Cardiac fibroblast (primary cell): ENCODE data around the gene ITGA3.

Experiments used
- DNase-seq, 2 donors: peaks; one replicate each; pipeline versions ENCODE4 v3.0.0 to v3.0.0-alpha.2; 2010; ENCODE audit warnings: low read depth in 2 of 2
- H3K4me3 ChIP-seq, 2 donors: replicated peaks in 1 of 2; 1 replicate in 1 of 2; 2 replicates in 1 of 2; pipeline ENCODE4 v1.5.1; 2011; ENCODE audit warnings: low read depth in 2 of 2, low read length in 2 of 2, mild to moderate bottlenecking in 2 of 2, moderate library complexity in 1 of 2
- CTCF ChIP-seq: IDR thresholded peaks from one replicate; pipeline ENCODE4 v1.5.1; 2011; ENCODE audit warnings: low read depth, mild to moderate bottlenecking, low read length, inconsistent platforms

Gene ITGA3

GRCh38 chr17:50055426-50056216 is at the start of gene ITGA3:
Gene ITGA3, plus strand, starts transcription at chr17:50056110. Its CDS starts 330 bp downstream, at chr17:50056440.
- peak; percentile 87 to 90 for DNase-seq
- H3K4me3 ChIP-seq, result peak within 1 kb of the TSS; percentile 77 to 83
- no peak for TF ChIP-seq CTCF

DNA sequence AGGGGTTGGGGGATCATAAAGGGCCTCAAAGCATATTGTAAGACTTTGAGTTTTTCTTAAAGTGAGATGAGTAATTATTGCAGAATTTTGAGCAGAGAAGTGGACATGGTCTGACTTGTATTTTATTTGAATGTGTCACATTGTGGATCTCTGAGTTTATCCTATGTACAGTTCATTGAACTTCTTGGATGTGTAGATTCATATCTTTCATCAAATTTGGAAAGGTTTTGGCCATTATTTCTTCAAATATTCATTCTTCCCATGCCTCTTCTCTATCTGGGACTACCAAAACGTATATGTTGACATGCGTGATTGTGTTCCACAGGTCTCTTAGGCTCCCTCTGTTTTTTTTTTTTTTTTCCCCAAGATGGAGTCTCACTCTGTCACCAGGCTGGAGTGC is 46.6 kb upstream of the ITGA3 start:
- TF ChIP-seq CTCF, result no peak
- no peak overlapping the region for H3K4me3 ChIP-seq
- DNase-seq, result no peak

- H3K4me3 ChIP-seq, result no peak overlapping the region
- TF ChIP-seq CTCF, result no peak
- no peak for DNase-seq
Measured at GRCh38 chr17:50013079-50013478, 42.8 kb upstream of the ITGA3 start.

DNA sequence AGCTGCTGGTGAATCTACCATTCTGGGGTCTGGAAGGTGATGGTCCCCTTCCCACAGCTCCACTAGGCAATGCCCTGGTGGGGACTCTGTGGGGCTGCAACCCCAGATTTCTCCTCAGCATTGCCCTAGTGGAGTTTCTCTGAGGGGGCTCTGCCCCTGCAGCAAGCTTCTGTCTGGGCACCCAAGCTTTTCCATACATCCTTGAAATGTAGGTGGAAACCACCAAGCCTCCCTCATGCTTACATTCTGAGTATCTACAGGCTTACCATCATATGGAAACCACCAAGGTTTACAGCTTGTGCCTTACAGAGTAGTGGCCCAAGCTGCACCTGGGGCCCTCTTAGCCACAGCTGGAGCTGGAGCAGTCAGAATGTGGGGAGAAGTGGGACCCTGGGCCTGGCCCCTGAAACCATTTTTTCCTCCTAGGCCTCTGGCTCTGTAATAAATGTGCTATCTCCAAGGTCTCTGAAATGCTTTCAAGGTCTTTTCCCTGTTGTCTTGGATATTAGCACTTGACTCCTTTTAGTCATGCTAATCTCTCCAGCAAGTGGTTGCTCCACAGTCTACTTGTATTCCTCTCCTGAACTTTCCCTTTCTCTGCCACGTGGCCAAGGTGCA is 41.3 kb upstream of the ITGA3 start:
- TF ChIP-seq CTCF, result no peak
- DNase-seq, result no peak
- no peak overlapping the region for H3K4me3 ChIP-seq

- H3K4me3 ChIP-seq, result no peak overlapping the region
- no peak for TF ChIP-seq CTCF
Measured at GRCh38 chr17:50015146-50015545, 40.8 kb upstream of the ITGA3 start.

GRCh38 chr17:50018909-50019308 is 37.0 kb upstream of the ITGA3 start:
- DNase-seq, result no peak
- TF ChIP-seq CTCF, result no peak
- no peak overlapping the region for H3K4me3 ChIP-seq

More at GRCh38 chr17:50015146-50015545, 40.8 kb upstream of the ITGA3 start:
- no peak for DNase-seq
